Brain microvascular endothelial cell (primary cell): Measurements from ENCODE around the gene SPON2.
"Not testable (repeated sequence)": the region's sequence is repeated elsewhere in the genome, so short reads cannot be mapped to it uniquely, and the experiment has no call there.

Source experiments
- DNase-seq: peaks from one replicate; pipeline ENCODE4 v3.0.0-alpha.2; 2020
- H3K27ac ChIP-seq: fragments of 250-450 bp; sonication (Bioruptor Pico); 2 replicates; pipeline ENCODE4 v1.5.1; 2020; ENCODE audit warnings: mild to moderate bottlenecking, moderate library complexity
- H3K27me3 ChIP-seq: fragments of 250-450 bp; sonication (Bioruptor Pico); replicated peaks from 2 replicates; pipeline ENCODE4 v1.5.1; 2020; ENCODE audit warnings: mild to moderate bottlenecking
- H3K36me3 ChIP-seq: fragments of 250-450 bp; sonication (Bioruptor Pico); replicated peaks from 2 replicates; pipeline ENCODE4 v1.5.1; 2020; ENCODE audit warnings: mild to moderate bottlenecking
- H3K4me3 ChIP-seq: 2 replicates; pipeline ENCODE4 v1.5.1; 2011; ENCODE audit warnings: low read depth, mild to moderate bottlenecking, control low read depth, low read length, moderate library complexity
- CTCF ChIP-seq: IDR thresholded peaks from 2 replicates; pipeline ENCODE4 v1.5.1; 2011; ENCODE audit warnings: low read depth, mild to moderate bottlenecking, moderate library complexity, low read length, control low read depth, inconsistent platforms; ENCODE audit errors: missing control alignments
- in situ Hi-C: cut with HindIII; loops from 2 replicates; pipeline ENCODE4 v1.10.0; 2017; ENCODE audit warnings: low sequenced_read_pairs, low pct_ligation_motif_present

The SPON2 gene

GRCh38 chr4:1126506-1126905, 45.9 kb downstream of the SPON2 start:
- in situ Hi-C loops = no loop called here
- H3K4me3 ChIP-seq = no peak overlapping the region

GRCh38 chr4:1125466-1125865, 46.9 kb downstream of the SPON2 start:
- H3K27me3 ChIP-seq = peaks cover 11% of the 10 kb centered on the region
- H3K36me3 ChIP-seq, in situ Hi-C loops, H3K4me3 ChIP-seq, H3K27ac ChIP-seq, DNase-seq: not testable (repeated sequence)

More at GRCh38 chr4:1126506-1126905, 45.9 kb downstream of the SPON2 start:
- peaks cover 11% of the 10 kb centered on the region for H3K27me3 ChIP-seq
- no peak for DNase-seq
- H3K36me3 ChIP-seq = no peaks in the 10 kb centered on the region
- H3K27ac ChIP-seq = no peak overlapping the region
- no peak for TF ChIP-seq CTCF

- Histone ChIP-seq H3K4me3 (no peak overlapping the region), H3K27me3 (peaks cover 11% of the 10 kb centered on the region), H3K36me3 (no peaks in the 10 kb centered on the region), H3K27ac (no peak overlapping the region)
- in situ Hi-C loops = no loop called here
- no peak for TF ChIP-seq CTCF
- DNase-seq = no peak
Measured at GRCh38 chr4:1124818-1125217, 47.6 kb downstream of the SPON2 start.

GRCh38 chr4:1122505-1122904, 49.9 kb downstream of the SPON2 start:
- H3K27ac ChIP-seq = no peak overlapping the region
- H3K4me3 ChIP-seq = no peak overlapping the region
- H3K36me3 ChIP-seq = no peaks in the 10 kb centered on the region
- in situ Hi-C loops = no loop called here
- H3K27me3 ChIP-seq = peaks cover 6% of the 10 kb centered on the region
- no peak for TF ChIP-seq CTCF
- DNase-seq = no peak
